AG08396 (cell line): ENCODE measurements around the gene RASGRF2.
"Not testable (repeated sequence)": the region's sequence is repeated elsewhere in the genome, so short reads cannot be mapped to it uniquely, and the experiment has no call there.

Experiments used
- DNase-seq: peaks from one replicate; pipeline ENCODE4 v3.0.0; 2012; ENCODE audit warnings: low spot score, mixed read lengths

The RASGRF2 gene

DNA sequence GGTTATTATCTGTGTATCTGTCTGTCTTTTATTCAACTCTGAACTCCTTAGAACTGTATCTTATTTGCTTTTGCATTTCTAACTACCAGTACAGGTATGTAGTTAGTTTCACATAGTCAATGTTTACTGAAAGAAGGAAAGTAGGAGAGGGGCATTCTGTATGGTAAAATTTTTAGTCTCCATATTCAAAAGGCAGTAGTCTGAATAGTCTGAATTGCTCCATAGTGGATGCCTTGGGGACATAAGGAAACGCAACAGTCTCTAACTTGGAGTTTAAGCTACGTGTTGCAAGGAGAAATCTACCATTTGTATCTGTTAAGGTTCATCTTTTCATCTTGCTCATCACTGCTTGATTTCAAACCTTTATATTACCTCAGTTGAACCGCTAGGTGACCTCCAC is 26.2 kb downstream of the RASGRF2 start:
- no peak for DNase-seq

DNA sequence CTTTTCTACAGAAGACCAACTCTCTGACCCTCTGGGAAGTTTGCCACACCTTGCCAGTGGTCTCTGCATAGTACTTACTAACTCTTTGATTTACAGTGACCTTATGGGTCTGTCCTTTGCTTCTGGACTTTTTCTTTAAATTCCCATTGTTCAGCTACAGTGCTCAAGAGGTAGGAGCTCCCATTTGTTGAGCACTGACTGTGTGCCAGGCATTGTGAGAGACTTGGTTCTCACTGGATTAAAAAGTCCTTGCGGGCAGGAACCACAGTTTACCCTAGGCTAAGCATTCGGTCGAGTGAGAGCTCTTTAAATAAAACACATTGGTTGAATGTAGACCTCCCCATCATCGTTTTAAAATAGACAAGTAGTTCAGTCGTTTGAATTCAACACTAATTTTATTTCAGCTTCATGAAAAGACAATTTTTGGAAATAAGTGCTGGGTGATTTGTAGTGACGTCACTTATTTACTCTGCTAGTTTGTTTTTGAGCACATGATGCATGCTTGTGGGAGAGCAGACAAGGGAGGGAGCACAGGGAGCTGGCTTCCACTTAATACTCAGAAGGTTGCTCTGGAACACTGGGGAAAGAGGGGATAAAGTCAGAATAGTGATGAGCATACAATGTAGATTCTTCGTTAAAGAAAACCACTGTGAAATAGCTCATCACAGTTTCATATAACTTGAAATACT is 27.1 kb downstream of the RASGRF2 start:
- no peak for DNase-seq

DNA sequence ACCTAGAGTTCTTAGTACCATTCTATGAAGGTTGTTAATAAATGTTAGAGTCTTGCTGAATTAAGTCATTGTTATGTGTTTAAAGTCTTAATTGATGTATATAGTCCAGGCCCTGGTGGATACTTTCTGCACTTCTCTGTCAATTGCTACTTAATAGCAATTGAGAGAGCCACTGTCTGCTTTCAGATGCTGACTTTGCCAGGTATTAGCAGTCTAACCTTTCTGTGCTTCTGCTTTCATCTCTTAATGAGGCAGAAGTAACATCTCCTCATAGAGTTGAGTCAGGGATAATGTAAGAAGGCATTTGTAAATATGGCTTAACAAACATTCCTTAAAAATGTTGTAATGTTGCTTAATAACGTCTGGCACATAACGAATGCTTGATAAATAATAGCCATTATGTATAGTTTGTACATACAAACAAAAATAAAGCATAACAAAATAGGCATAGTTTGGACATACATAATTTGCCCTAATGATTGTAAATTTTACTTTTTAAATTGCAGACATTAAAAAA is 28.3 kb downstream of the RASGRF2 start:
- no peak for DNase-seq

DNA sequence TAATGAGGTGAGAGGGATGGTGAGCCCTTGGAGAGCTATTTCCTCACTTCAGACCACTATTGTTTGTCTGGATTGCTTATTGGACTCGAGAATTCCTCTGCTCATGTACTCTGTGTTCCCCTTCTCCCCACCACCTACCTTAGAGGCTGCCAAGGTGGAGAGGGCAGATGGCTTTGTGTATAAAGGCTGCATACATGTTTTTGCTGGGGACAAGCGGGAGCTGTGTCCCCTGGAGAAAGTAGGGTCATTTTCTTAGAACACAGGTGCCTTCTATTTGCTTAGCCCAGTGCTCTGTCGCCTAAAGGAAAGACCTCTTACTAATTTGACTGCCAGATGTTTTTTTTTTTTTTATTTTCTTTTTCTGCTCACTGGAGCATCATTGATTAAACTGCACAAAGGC is 29.7 kb downstream of the RASGRF2 start:
- no peak for DNase-seq

DNA sequence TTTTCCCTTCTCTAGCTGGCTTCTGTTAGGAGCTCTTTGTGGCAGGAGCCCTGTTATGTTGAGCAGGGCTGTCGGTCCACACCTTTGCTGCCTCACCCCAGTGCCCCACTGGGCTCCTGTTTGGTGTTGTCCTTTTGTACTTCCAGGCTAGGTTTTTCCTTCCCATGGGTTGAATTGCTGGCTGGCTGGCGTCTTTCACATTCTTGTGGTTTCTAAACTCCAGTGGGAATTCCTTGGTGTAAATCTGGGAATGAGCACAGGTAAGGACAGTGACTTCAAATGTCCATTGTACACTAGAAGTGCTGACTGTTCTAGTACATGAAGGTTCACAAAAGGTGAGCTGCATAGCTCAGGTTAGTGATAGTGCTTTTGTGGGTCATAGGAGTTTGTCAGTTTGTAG is 30.4 kb downstream of the RASGRF2 start:
- no peak for DNase-seq

DNA sequence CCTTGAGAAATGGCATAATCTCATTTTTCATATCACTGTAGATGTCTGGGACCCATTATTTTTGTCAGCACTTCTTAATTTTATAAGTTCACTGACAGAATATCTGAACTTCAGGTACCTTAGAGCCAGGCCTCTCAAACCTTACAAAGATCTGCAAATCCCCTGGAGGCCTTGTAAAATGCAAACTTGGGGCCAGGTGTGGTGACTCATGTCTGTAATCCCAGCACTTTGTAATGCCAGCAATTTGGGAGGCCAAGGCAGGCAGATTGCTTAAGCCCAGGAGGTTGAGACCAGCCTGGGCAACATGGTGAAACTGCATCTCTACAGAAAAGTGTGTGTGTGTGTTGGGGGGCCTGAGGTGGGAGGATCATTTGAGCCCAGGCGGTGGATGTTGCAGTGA is 30.8 kb downstream of the RASGRF2 start:
- no peak for DNase-seq

DNA sequence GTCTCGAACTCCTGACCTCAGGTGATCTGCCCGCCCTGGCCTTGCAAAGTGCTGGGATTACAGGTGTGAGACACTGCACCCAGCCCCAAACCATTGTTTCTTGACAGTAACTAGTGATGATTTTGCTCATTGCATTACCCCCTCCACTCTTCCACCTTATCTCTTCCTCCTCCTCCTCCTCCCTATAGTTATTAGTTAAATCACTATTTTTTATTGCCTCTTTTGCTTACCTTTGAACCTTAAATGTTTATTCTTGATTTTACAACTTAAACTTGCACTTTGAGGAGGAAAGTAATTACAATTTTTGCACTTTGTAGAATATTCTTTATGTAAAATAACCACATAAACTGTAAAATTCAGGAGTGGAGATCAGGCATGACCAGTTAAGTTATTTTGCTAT is 35.7 kb downstream of the RASGRF2 start:
- DNase-seq, result no peak

DNA sequence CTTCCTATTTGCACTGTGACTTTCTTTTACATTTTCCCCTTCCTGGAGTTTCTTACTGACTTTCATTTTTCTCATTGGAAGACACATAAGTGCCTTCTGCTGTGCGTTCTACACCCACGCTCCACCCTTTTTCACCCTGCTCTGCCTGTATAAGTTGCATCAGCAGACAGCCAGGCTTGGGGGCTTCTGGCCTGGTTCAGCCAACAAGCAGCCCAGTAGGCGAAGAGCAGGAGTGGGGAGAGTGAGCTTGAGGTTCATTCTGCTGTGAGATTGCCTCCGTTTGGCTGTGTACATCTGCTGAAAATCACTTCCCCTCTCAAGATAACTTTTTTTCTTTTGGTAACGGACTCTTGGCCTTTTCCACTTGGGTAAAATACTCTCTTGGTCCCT is 38.4 kb downstream of the RASGRF2 start:
- no peak for DNase-seq

DNA sequence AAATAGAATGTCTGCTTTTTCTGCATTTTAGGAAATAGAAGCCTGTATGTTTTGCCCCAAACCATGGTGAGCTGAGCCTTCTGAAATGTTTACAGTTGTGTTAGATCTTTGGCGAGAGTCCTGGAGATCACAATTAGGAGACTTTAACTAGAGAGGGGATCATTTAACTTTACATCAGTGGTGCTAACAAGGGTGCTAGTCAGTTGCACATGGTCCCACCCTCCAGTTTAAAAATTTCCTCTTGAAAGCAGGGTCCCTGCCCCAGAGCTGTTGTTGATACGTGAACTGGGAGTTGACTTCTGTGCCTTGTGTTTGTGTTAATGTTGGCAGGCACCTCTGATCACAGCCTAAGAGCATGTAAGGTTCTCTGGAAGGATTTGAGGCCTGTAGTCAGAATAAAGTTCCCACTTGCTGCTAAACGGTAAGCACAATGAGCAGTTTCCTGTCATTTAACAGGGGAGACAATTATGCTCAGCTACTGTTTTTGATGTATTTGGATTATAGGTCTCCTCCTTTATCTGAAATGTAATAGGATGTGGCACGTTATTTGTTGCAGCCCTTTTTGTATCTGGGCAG is 43.7 kb downstream of the RASGRF2 start:
- DNase-seq, result no peak

DNA sequence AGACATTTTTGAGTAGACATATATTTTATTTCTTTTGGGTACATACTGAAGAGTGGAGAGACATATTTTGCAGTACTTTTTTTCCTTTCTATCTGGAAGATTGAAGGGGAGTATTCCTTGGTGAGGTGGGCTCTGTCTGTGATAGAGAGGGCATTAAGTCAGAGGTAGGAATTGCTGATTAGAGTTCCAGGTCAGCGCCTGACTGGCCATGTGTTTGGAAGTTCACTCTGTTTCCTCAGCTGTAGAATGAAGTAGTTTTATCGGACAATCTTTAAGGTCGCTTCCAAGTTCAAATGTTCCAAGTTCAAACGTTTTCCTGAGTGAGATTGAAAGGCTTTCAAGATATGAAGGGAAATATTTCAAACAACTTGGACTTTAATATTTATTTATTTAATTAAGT is 45.5 kb downstream of the RASGRF2 start:
- DNase-seq, result no peak

DNA sequence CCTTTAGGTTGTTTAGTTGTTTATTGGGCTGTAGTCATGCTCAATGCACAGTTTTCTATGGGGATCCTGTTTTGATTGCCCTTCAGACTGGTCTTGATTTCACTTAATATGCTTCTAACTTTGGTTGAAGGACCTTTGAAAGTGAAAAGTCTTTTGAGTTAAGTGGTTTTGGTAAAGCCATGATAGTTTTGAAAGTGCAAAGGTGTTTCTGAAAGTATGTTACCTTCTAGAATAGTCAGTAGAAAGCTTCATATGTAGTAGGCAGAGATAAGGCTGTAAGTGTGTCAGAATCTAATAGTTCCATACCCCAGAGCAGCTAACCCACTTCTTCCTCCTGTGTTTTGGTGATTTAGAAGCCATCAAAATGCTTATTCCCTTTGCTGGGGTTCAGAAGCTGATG is 46.1 kb downstream of the RASGRF2 start:
- DNase-seq, result no peak

DNA sequence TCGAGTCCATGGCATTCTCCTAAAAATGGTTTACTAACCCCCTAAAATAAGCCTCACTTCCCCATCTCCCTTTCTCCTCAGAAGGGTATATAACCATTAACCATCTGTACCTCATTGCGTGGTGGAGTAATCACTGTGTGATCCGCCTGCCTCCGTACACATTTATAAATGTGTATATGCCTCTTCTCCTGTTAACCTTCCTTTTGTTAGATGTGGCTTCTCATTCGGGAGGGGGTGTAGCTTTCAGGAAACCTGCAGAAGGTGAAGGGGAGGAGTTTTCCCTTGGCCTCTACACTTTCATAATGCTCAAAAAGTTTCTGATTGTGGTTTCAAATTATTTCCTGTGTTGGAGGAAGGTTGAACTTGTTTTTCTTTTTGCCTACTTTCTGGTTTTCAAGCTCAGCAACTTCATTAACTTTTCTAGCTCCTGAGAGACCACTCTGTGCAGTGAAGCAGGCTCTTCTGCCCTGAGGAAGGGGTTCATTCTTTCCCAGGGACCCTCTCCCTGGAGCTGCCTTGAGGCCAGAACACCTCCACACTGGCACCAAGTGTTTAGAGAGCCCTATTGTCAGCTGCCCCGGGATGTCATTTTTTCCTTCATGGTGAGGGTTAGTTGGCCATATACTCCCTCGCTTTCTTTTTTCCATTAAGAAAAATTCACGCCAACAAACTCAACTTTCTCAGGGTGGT is 46.9 kb downstream of the RASGRF2 start:
- no peak for DNase-seq

DNA sequence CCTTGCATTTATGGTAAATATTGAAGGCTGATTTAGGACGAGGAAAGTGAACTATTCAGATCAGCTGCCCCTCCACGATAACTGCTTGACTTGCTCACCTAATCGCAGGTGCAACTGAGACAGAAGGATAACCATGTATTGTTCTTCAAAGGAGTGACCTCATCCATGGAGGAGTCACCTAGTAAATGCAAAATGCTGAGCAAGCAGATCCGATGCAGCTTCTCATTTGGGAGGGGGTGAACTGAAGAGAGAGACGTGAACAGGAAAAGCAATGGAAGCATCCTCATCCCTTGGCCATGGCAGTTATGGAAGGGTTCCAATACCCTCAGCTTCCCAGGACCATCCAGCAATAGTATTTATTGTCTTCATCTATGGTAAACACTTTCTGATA is 47.5 kb downstream of the RASGRF2 start:
- no peak for DNase-seq

DNA sequence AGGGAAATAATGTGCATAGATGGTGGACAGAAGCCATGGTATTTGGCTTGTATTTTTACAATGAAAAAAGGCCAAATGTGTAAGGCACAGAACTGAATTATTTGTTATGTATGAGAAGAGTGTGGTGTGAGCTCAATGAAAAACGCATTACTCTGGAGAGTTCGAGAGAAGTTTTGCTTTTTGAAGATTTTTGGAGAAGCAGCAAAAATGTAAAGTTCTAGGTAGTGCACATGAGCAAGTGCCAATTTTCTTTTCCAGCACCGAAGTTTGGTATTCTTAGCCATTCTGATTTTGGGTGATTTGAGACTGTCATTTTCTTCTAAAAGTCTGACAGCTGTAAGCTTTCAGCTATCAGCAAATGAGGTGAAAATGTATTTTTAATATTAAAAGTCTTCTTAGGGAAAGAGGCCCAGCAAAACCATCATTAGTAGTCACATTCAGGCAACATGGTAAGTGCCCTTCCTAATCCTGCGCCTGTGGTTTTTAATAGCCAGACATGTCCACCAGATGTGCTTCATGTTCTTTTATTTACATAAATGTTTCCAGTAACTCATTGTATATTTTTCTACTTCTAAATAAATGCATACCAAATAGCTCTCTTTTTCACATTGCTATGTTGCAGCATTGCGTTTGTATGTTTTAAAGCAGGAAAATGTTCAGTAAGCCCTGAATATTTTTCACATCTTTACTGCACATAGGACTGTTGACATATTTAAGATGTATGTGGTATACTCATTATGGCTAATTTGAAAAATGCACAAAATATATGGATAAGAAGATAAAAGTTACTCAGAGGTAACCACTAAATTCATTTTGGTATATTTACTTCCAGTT is 50.4 kb downstream of the RASGRF2 start:
- no peak for DNase-seq

DNA sequence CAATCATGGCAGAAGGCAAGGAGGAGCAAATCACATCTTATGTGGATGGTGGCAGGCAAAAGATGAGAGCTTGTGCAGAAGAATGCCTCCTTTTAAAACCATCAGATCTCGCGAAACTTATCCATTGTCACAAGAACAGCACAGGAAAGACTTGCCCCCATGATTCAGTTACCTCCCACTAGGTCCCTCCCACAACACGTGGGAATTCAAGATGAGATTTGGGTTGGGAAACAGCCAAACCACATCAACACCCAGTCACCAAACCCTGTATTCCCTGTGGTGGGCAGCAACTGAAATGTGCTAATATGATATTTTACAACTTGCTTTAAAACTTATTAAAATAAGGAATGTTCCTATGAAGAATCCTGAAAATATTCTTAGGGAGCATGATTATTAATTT is 54.2 kb downstream of the RASGRF2 start:
- DNase-seq, result no peak

DNA sequence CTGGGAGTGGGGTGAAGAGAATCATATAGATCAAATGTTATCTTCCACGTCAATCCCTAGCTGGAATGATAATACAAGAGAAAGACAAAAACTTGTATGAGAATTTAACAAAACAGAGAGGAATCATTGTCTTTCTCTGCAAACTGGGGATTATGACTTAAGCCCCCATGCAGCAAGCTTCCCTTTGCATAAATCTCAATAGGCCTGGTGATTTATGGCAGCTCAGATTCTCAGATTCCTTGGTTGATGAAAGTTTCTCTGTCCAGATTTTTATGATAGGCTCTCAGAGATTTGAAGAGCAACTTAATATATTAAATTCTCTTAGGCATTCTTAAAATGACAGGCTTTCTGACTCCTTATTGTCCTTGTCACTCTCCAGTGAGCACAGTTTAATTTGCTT is 56.0 kb downstream of the RASGRF2 start:
- no peak for DNase-seq

DNA sequence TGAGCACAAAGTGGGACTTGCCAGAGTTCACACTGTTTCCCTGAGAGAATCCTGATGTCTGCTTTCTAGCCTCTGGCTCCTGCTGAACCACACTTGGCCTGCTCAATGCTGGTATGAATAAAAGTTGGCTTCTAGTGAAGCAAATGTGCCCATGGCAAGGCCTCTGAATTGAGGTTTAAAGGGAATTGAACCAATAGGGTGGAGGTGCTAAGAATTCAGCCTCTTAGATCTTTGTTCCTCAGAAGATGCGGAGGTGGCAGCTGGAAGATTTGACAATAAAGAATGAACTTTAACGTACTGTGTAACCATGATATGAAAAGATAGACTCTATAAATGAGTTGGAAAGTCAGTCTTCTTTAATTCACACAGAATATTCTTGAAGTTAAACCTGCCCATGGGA is 57.2 kb downstream of the RASGRF2 start:
- no peak for DNase-seq

DNA sequence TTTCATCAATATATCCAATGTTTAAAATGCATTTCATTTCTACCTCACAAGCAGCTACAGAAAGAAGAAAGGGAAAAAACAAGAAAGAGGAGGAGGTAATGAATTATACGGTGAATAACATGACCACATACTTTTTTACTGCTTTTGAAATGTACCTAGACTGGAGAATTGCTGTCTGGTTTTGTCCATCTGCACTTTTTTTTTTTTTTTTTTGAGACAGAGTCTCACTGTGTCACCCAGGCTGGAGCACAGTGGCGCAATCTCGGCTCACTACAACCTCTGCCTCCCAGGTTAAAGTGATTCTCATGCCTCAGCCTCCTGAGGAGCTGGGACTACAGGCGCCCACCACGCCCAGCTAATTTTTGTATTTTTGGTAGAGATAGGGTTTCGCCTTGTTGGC is 58.4 kb downstream of the RASGRF2 start:
- not testable (repeated sequence) for DNase-seq

DNA sequence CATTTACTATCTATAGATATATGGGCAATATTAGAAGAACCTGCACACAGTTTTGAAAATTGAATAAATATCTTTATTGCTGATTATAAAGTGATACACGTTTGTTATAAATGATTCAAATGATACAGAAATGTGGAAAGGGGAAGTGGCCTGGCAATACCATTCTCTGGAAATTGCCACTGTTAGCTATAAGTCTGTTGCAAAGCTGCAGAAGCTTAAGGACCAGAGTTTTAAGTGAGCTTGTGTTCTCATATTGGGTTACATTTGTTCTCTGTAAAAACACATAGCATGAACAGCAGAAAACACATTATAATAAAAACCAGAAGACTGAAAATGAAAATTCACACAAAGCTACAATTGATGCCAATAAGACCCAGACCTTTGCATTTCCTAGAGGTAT is 59.6 kb downstream of the RASGRF2 start:
- DNase-seq, result no peak

DNA sequence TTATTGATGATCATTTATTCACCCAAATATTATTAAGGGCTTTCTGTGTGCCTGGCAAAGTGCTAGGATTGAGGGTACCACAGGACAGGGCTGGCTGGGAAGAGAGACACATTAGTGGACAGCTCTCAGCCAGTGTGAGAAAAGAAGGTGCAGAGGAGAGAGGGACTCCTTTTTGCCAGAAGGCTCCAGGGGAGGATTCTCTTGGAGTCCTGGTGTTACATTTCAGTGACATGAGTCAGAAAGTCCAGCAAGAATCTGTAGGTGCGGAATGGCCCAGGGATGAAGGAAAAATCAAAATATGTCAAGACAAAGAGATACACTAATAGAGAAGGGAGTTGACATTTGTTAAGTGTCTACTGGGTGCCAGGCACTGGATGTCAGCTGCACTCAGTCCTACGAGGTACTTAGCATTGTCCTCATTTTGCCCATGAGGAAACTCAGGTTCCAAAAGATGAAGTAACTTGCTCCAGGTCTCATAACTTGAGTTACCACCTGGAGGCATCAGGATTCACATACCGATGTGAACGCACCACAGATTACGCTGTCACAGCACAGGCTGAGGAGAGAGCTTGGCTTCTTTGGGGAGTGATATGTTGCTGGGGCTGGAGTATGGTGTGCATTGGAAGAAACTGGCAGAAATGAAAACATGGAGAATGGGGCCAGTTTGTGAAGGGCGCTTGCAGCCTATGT is 60.5 kb downstream of the RASGRF2 start:
- peak; percentile 20 for DNase-seq

DNA sequence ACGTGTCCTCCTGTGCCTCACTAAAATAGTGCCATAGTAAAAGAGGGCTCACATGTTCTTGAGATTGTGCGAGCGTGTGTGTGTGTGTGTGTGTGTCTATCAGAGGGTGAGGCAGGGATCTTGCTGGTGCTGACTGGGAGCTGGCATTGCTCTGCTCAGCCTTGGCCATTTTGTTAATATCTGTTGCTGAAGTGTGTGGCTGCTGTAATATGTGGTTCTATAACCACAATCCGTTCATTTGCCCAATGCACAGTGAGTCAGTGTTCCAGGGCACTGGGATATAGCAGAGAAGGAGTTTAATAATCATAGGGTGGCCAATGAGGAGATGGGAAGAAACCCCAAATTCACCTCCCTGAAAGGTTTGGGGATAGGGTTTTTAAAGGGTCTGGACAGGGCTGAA is 61.3 kb downstream of the RASGRF2 start:
- no peak for DNase-seq
